ENCODE measurements around the gene DYNLT1.
"Not testable (repeated sequence)": the region's sequence is repeated elsewhere in the genome, so short reads cannot be mapped to it uniquely, and the experiment has no call there.

Gene DYNLT1

GRCh38 chr6:158662607-158662953, 18.0 kb upstream of the DYNLT1 start:
- Histone ChIP-seq H3K27me3 (no peaks in the 10 kb centered on the region), H3K4me3 (ENCODE audit: low read depth in 1 of 2, low read length in 1 of 2) (peak overlapping the region; percentile 28 to 43), H3K27ac (peak overlapping the region; percentile 73), H3K36me3 (peaks cover 33% of the 10 kb centered on the region), H3K4me1 (ENCODE audit: control insufficient read depth in 1 of 2, insufficient read depth in 1 of 2, low read depth in 1 of 2, low read length in 1 of 2) (peaks cover 81 to 83% of the 10 kb centered on the region in 2 experiments), H3K9me3 (no peaks in the 10 kb centered on the region)
- TF ChIP-seq CTCF (IDR thresholded peaks at IDR 0.05), result no peak

- Histone ChIP-seq H3K27ac (peak overlapping the region; percentile 39), H3K4me3 (ENCODE audit: low read depth in 1 of 2, low read length in 1 of 2) (peak overlapping the region in 1 of 2 experiments; percentile 1), H3K36me3 (peaks cover 33% of the 10 kb centered on the region), H3K4me1 (ENCODE audit: control insufficient read depth in 1 of 2, insufficient read depth in 1 of 2, low read depth in 1 of 2, low read length in 1 of 2) (peaks cover 79 to 81% of the 10 kb centered on the region in 2 experiments), H3K27me3 (no peaks in the 10 kb centered on the region), H3K9me3 (no peaks in the 10 kb centered on the region)
- TF ChIP-seq CTCF (IDR thresholded peaks at IDR 0.05), result no peak
Measured at GRCh38 chr6:158661156-158661685, 16.7 kb upstream of the DYNLT1 start.

GRCh38 chr6:158660333-158660754, 15.8 kb upstream of the DYNLT1 start:
- Histone ChIP-seq H3K4me3 (ENCODE audit: low read depth in 1 of 2, low read length in 1 of 2) (peak overlapping the region in 1 of 2 experiments; percentile 1), H3K36me3 (peaks cover 25% of the 10 kb centered on the region), H3K27ac (peak overlapping the region; percentile 48), H3K9me3 (no peaks in the 10 kb centered on the region), H3K4me1 (ENCODE audit: control insufficient read depth in 1 of 2, insufficient read depth in 1 of 2, low read depth in 1 of 2, low read length in 1 of 2) (peaks cover 79 to 81% of the 10 kb centered on the region in 2 experiments), H3K27me3 (no peaks in the 10 kb centered on the region)
- TF ChIP-seq CTCF (IDR thresholded peaks at IDR 0.05), result no peak

GRCh38 chr6:158656986-158657385, 12.4 kb upstream of the DYNLT1 start:
- Histone ChIP-seq H3K27ac (peak overlapping the region; percentile 95), H3K4me1 (ENCODE audit: control insufficient read depth in 1 of 2, insufficient read depth in 1 of 2, low read depth in 1 of 2, low read length in 1 of 2) (peaks cover 79 to 85% of the 10 kb centered on the region in 2 experiments)
- not testable (repeated sequence) for H3K27me3 ChIP-seq; H3K4me3 ChIP-seq (ENCODE audit: low read depth in 1 of 2, low read length in 1 of 2); H3K9me3 ChIP-seq; H3K36me3 ChIP-seq

GRCh38 chr6:158655569-158656450, 11.3 kb upstream of the DYNLT1 start:
- TF ChIP-seq CTCF (IDR thresholded peaks at IDR 0.05), result no peak
- Histone ChIP-seq H3K36me3 (no peaks in the 10 kb centered on the region), H3K27me3 (no peaks in the 10 kb centered on the region), H3K4me3 (ENCODE audit: low read depth in 1 of 2, low read length in 1 of 2) (peak overlapping the region; percentile 55 to 56), H3K9me3 (no peaks in the 10 kb centered on the region), H3K27ac (peak overlapping the region; percentile 95), H3K4me1 (ENCODE audit: control insufficient read depth in 1 of 2, insufficient read depth in 1 of 2, low read depth in 1 of 2, low read length in 1 of 2) (peaks cover 79 to 84% of the 10 kb centered on the region in 2 experiments)

- Histone ChIP-seq H3K4me1 (ENCODE audit: control insufficient read depth in 1 of 2, insufficient read depth in 1 of 2, low read depth in 1 of 2, low read length in 1 of 2) (peaks cover 79 to 84% of the 10 kb centered on the region in 2 experiments), H3K36me3 (no peaks in the 10 kb centered on the region), H3K27me3 (no peaks in the 10 kb centered on the region), H3K4me3 (ENCODE audit: low read depth in 1 of 2, low read length in 1 of 2) (peak overlapping the region; percentile 55 to 56), H3K9me3 (no peaks in the 10 kb centered on the region), H3K27ac (peak overlapping the region; percentile 95)
- peak; percentile 24 for TF ChIP-seq CTCF (IDR thresholded peaks at IDR 0.05)
Measured at GRCh38 chr6:158654960-158655489, 10.5 kb upstream of the DYNLT1 start.

Data from neutrophil (primary cell).